HG02642 (cell line): Measurements from ENCODE around the gene SPATA6L.

Experiments used
- ATAC-seq: cut with Tn5 transposase; IDR thresholded peaks from one replicate; pipeline ENCODE4 v1.9.1; 2021; ENCODE audit warnings: mild to moderate bottlenecking; ENCODE audit not compliant: unreplicated experiment, poor library complexity

The SPATA6L gene

GRCh38 chr9:4559261-4560182 lies 106.8 kb downstream of the SPATA6L start:
- peak; percentile 84 for ATAC-seq

DNA sequence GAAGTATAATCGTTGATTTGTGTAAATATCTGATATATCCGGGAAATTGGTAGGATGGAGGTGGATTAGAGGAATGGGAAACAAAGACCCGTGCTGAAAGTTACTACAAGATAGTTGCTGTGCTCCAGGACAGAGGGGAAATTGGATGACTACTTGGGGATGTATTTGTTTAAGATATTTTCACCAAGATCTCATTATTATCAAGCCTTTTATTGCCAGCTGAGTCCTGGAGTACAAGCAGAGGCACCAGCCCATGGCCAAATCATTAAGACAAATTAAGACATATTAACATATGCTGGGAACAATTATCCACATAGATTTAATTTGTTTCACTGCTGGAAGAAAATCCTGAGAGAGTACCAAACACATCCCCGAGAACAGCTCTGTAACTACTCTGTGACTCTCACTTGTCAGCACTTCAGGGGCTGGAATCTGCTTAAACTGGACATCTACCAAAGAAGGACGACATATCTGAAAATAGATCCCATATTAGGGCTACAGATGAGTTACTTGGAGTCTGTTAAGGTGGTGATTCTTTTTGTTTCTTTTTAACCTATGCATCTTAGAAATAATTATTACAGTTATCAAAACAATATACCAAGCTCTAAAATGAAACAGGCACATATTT lies 107.8 kb downstream of the SPATA6L start:
- ATAC-seq, result no peak

DNA sequence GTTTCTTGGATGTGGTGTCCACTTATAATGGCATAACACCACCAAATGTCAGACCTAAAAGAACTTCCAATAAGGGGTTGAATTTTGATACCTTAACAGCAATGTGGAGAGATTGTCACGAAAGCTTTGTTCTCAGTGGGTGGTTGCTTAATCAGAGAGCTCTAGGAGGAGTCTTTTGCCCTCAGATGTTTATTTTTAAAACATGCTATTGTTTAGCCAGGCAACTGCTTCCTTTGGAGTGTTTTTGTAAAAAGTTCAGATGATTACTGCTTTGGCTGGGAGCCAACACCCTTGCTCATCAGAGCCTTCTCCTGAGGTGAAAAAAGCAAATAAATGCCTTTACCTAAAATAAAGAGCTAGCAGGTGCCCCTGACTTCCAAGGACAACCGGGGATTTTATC lies 111.0 kb downstream of the SPATA6L start:
- no peak for ATAC-seq

DNA sequence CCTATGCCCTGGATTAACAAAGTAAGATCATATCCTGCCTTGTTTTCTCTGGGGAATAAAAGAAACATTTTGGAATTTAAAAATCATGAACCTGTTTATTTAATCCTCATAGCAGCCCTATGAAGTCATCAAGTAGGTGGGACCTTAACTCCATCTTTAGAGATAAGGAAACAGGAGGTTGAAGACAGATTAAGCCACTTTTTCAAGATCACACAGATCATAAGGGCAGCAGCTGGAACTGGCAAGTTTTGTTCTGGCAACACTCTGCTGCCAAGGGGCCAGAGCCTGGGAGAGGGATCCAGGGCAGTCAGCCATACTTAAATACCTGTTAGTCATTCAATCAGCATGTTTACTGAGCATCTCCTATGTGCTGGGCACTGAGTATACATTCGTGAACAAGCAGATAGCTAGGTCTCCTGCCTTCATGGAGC lies 112.3 kb downstream of the SPATA6L start:
- ATAC-seq, result no peak

GRCh38 chr9:4550777-4551484 lies 115.3 kb downstream of the SPATA6L start:
- no peak for ATAC-seq

GRCh38 chr9:4549751-4550295 lies 116.5 kb downstream of the SPATA6L start:
- ATAC-seq, result no peak

DNA sequence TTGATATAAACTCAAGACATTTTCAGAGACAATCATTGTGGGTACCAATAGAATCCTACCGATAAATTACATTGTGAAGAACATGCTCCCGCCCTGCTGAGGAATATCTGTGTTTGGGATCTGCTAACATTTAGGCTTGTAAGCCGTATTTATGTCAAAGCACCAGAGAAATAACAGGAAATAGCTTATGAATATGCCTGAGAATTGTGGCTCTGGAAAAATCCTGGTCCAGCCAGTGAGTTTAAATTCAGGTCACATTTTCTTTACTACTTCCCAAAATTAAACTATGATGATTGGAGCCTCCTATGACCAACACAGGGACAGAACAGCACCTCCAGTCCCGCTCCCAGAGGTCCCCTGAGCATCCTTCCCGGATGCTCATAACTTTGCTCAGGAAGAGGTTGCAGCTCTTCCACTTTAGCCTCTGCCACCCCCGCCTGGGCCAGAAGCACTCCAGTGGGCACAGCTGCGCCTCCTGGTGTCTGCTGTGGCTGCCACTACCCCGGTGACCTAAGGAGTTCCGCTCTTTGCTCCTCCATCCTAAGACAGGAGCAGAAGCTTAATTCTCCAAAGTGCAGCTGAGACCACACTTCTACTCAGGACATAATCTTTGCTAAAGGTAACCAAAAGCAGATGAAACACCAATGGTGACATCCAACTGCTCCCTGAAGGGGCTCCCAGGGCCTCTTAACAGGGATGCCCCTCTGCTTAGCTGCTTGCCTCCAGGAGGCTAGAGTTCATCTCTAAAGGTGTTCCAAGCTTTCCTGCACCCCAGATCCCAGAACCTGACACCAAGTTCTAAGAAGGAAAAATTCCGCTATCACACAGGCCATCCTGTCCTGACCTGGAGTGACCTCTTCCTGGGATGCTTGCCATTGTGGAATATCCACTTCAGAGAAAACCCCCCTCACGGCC lies 117.2 kb downstream of the SPATA6L start:
- no peak for ATAC-seq
